ENCODE data around the gene RPL6. TPM values are rescaled to one million over a fixed set of nuclear protein-coding genes. Genes with fewer than 3 reads are reported as not detected.
"Not testable (repeated sequence)": the region's sequence is repeated elsewhere in the genome, so short reads cannot be mapped to it uniquely, and the experiment has no call there.

The RPL6 gene
- 2,241 and 2,331 TPM in 2 replicates for total RNA-seq (2014; rRNA removed; shearing (Covaris generic))

- peak; percentile 91 for DNase-seq (ENCODE audit: low spot score)
These were observed at the start of gene RPL6 for GRCh38 chr12:112409064-112409905. TSS of gene RPL6 (minus strand) at chr12:112409605. CDS start at chr12:112408656, 949 bp downstream.

DNA sequence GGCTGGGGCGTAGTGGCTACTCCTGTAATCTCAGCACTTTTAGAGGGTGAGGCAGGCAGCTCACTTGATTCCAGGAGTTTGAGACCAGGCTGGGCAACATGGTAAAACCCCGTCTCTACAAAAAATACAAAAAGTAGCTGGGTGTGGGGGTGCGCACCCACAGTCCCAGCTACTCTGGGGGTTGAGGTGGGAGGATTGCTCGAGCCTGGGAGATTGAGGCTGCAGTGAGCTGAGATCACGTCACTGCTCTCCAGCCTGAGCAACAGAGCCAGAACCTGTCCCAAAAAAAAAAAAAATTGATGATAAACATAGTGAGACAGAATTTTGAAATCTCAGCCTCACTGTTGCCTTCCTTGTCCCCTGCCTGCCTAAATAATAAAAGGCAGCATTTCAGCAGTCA, 49.3 kb upstream of the RPL6 start:
- no peak for DNase-seq (ENCODE audit: low spot score)

GRCh38 chr12:112458330-112458729, 48.9 kb upstream of the RPL6 start:
- no peak for DNase-seq (ENCODE audit: low spot score)

DNA sequence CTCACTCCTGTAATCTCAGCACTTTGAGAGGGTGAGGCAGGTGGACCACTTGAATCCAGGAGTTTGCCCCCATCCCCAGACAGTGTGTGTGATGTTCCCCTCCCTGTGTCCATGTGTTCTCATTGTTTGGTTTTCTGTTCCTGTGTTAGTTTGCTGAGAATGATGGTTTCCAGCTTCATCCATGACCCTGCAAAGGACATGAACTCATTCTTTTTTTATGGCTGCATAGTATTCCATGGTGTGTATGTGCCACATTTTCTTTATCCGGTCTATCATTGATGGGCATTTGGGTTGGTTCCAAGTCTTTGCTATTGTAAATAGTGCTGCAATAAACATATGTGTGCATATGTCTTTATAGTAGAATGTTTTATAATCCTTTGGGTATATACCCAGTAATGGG, 47.7 kb upstream of the RPL6 start:
- not testable (repeated sequence) for DNase-seq (ENCODE audit: low spot score)

- no peak for DNase-seq (ENCODE audit: low spot score)
These were observed 46.6 kb upstream of the RPL6 start for GRCh38 chr12:112456029-112456428.

DNA sequence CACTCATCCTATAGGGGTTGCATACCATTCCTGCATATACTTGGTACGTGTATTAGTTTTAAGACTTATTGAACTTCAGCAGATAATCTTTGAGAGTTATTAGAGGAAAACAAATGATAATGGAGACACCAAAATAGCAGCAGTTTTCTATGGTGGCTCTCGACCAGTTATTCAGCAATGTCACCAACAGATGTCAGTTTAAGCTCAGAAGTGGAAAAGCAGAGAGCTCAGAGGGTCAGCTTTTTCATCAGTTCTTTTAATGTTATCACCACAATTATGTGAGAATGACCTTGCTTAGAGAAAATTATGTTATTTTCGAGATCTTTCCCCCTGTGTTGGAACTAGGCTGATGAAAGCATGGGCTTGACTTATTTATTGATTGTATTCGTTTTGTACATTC, 41.3 kb upstream of the RPL6 start:
- no peak for DNase-seq (ENCODE audit: low spot score)

GRCh38 chr12:112448165-112448564, 38.8 kb upstream of the RPL6 start:
- DNase-seq (ENCODE audit: low spot score), result not testable (repeated sequence)

GRCh38 chr12:112447106-112447505, 37.7 kb upstream of the RPL6 start:
- no peak for DNase-seq (ENCODE audit: low spot score)

DNA sequence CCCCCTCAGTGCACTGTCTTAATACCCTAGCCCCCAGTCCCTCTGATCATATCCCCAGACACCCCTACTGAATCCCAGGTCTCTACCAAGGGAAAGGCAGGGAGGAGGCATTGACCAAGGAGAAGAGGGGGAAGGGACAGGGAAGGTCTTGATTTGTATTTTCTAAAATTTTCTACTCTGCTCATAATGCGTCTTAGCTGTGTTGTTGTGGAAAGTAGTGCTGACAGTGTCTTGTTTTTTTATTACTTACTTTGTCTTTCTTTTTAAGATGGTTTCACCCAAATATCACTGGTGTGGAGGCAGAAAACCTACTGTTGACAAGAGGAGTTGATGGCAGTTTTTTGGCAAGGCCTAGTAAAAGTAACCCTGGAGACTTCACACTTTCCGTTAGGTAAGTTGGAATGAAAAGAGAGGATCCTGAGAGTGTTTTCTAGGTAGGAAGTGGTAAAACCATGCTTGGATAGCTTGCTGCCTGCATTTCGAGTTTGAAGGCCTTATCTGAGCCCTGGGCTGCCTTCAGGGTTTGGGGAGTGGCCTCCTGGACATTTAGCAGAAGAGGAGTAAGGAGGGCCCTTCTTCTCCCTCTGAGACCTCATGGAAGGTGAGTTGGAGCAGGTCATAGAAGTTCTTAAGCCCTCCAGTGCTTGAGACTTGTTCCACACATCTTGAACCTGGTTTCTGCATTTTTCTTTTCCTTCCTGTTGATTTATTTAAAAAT, 36.8 kb upstream of the RPL6 start:
- no peak for DNase-seq (ENCODE audit: low spot score)

GRCh38 chr12:112443916-112444315, 34.5 kb upstream of the RPL6 start:
- DNase-seq (ENCODE audit: low spot score), result no peak

GRCh38 chr12:112440653-112441052, 31.2 kb upstream of the RPL6 start:
- DNase-seq (ENCODE audit: low spot score), result not testable (repeated sequence)

- DNase-seq (ENCODE audit: low spot score), result no peak
These were observed 30.4 kb upstream of the RPL6 start for GRCh38 chr12:112439769-112440168.

DNA sequence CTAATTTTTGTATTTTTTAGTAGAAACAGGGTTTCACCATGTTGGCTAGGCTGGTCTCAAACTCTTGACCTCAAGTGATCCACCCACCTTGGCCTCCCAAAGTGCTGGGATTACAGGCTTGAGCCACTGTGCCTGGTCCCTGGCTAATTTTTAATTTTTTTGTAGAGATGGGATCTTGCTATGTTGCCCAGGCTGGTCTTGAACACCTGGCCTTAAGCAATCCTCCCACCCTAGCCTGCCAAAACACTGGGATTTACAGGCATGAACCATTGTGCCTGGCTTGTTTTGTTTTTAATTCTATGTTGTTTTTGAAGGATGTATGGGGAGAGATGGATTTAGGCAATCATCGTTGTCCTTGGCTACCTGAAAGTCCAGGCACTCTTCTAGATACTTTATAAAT, 29.2 kb upstream of the RPL6 start:
- DNase-seq (ENCODE audit: low spot score), result not testable (repeated sequence)

- no peak for DNase-seq (ENCODE audit: low spot score)
These were observed 24.1 kb upstream of the RPL6 start for GRCh38 chr12:112433551-112433950.

DNA sequence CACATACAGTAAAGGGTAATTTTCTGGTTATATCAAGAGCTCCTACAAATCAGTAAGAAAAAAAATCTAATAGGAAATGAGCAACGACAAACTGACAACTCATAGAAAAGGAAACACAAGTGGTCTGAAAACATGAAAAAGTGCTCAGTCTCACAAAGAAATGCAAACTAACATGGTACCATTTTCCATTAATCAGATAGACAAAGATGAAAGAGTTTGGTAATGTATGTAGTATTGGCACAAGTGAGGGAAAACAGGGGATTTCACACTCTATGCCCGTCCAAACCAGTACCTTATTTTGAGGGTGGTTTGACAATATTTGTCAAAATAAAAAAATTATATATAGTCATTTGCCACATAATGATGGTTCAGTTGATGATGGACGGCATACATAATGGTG, 22.6 kb upstream of the RPL6 start:
- DNase-seq (ENCODE audit: low spot score), result no peak

GRCh38 chr12:112430929-112431328, 21.5 kb upstream of the RPL6 start:
- DNase-seq (ENCODE audit: low spot score), result no peak

DNA sequence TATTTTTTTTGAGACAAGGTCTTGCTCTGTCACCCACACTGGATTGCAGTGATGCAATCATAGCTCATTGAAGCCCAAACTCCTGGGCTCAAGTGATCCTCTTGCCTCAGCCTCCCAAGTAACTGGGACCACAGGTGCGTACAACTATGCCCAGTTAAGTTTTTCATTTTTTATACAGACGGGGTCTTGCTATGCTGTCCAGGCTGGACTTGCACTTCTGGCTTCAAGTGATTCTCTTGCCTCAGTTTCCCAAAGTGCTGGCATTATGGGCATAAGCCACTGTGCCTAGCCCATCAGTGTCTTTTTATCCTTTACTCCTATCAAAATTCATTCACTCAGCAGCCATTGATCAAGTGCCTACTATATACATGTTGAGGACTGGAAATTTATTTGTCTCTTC, 18.4 kb upstream of the RPL6 start:
- DNase-seq (ENCODE audit: low spot score), result no peak

DNA sequence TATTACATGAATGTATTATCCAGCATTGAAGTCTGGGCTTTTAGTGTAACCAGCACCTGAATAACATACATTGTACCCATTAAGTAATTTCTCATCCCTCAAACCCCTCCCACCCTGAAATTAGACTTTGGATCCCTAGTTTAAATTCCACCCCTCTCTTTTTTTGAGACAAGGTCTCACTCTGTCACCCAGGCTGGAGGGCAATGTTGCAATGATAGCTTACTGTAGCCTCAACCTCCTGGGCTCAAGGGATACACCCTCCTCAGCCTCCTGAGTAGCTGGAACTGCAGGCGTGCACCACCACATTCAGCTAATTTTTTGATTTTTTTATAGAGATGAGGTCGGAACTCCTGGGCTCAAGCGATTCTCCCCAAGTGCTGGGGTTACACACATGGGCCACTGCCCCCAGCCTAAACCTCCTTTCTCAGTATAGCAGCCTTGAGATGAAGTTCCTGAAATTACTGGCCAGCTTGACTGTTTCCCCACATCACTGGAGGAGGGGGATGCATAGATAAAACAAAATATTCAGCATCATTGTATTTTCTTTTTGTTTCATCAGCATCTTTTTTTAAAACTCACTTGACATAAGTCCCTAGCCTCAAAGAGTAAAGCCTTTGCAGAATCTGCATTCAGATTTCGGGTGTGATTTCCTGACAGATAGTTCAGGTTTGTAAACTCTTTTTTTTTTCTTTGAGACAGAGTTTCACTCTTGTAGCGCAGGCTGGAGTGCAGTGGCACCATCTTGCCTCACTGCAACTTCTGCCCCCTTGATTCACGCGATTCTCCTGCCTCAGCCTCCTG, 16.4 kb upstream of the RPL6 start:
- no peak for DNase-seq (ENCODE audit: low spot score)

- DNase-seq (ENCODE audit: low spot score), result no peak
These were observed 14.7 kb upstream of the RPL6 start for GRCh38 chr12:112424126-112424525.

GRCh38 chr12:112422531-112422930, 13.1 kb upstream of the RPL6 start:
- no peak for DNase-seq (ENCODE audit: low spot score)

GRCh38 chr12:112421363-112421762, 12.0 kb upstream of the RPL6 start:
- DNase-seq (ENCODE audit: low spot score), result no peak

DNA sequence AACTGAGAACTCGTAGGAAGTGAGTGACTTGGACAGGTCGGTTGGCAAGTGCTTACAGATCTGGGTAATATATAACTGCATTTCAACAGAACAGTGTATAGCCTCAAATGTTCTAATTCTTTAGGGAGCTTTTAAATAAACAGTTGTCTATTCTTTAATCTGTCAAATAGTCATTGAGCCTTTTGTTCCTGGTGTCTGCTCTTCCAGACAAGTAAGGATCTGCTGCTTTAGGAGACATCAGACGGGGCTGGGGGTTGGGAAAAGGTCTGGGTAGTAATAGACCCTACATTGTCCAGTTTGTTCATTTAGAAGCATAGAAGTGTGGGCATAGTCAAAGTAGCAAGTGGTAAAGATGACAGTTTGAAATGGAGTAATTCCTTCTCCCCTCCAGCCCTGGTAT, 11.3 kb upstream of the RPL6 start:
- DNase-seq (ENCODE audit: low spot score), result no peak

Data from H4 (cell line).